ENCODE measurements around the gene AP2B1.

- no peak for TF ChIP-seq CTCF (IDR thresholded peaks at IDR 0.05)
- TF ChIP-seq POLR2A (IDR thresholded peaks at IDR 0.05), result no peak
Measured at GRCh38 chr17:35735036-35735805, 148.1 kb downstream of the AP2B1 start.

All from adrenal gland (tissue), 5 donors.